Endothelial cell (in vitro differentiated cells): ENCODE results near the gene EDN2. TPM values are rescaled to one million over a fixed set of nuclear protein-coding genes. Genes with fewer than 3 reads are reported as not detected.
A peak's percentile ranks its signal among the peaks of the same experiment; 100 is the strongest.

Source experiments
- DNase-seq: peaks from one replicate; pipeline ENCODE4 v3.0.0; 2021; ENCODE audit warnings: low spot score
- H3K27ac Mint-ChIP-seq: one replicate; pipeline ENCODE4 v1.8.0; 2021; ENCODE audit warnings: mixed read lengths, inconsistent platforms; ENCODE audit not compliant: unreplicated experiment
- H3K27me3 Mint-ChIP-seq: one replicate; pipeline ENCODE4 v1.8.0; 2021; ENCODE audit warnings: mild to moderate bottlenecking, moderate library complexity, mixed read lengths, inconsistent platforms; ENCODE audit not compliant: unreplicated experiment
- H3K36me3 Mint-ChIP-seq: one replicate; pipeline ENCODE4 v1.8.0; 2021; ENCODE audit warnings: mild to moderate bottlenecking, low read depth, mixed read lengths, inconsistent platforms; ENCODE audit not compliant: unreplicated experiment
- H3K4me1 Mint-ChIP-seq: one replicate; pipeline ENCODE4 v1.8.0; 2021; ENCODE audit warnings: mild to moderate bottlenecking, mixed read lengths, inconsistent platforms; ENCODE audit not compliant: unreplicated experiment
- H3K4me3 Mint-ChIP-seq: one replicate; pipeline ENCODE4 v1.8.0; 2021; ENCODE audit warnings: mild to moderate bottlenecking, mixed read lengths, inconsistent platforms; ENCODE audit not compliant: unreplicated experiment
- H3K9me3 Mint-ChIP-seq: one replicate; pipeline ENCODE4 v1.8.0; 2021; ENCODE audit warnings: mixed read lengths, inconsistent platforms; ENCODE audit not compliant: unreplicated experiment
- CTCF ChIP-seq: fragments of 200-600 bp; sonication (generic); IDR thresholded peaks from one replicate; pipeline ENCODE4 v1.5.0; 2021; ENCODE audit warnings: antibody characterized with exemption; ENCODE audit not compliant: unreplicated experiment
- total RNA-seq: library from RNA; stranded (reverse); fragmentation: NEBNext Ultra II Directional; extraction: Animal tissue kit (Norgen Biotek cat#: 25700); gene quantifications from one replicate; pipeline ENCODE4 v1.2.1, GENCODE V29; 2021; ENCODE audit not compliant: unreplicated experiment

EDN2 gene
- total RNA-seq, 1 donor from 2014 or later = 0.21 TPM

- H3K4me3 Mint-ChIP-seq = no peak overlapping the region
- H3K27ac Mint-ChIP-seq = no peak overlapping the region
- H3K36me3 Mint-ChIP-seq = peaks cover 19% of the 10 kb centered on the region
- peaks cover 14% of the 10 kb centered on the region for H3K27me3 Mint-ChIP-seq
- TF ChIP-seq CTCF = no peak
- no peaks in the 10 kb centered on the region for H3K4me1 Mint-ChIP-seq
- DNase-seq = no peak
- H3K9me3 Mint-ChIP-seq = no peaks in the 10 kb centered on the region
Observed at GRCh38 chr1:41530411-41530810, 45.9 kb upstream of the EDN2 start.

GRCh38 chr1:41529621-41530395, 45.3 kb upstream of the EDN2 start:
- Mint-ChIP-seq H3K36me3 (peaks cover 19% of the 10 kb centered on the region), H3K9me3 (no peaks in the 10 kb centered on the region), H3K4me3 (no peak overlapping the region), H3K4me1 (no peaks in the 10 kb centered on the region), H3K27me3 (peaks cover 14% of the 10 kb centered on the region), H3K27ac (peak overlapping the region; percentile 9)
- TF ChIP-seq CTCF = no peak
- no peak for DNase-seq

GRCh38 chr1:41528726-41529605, 44.5 kb upstream of the EDN2 start:
- H3K4me3 Mint-ChIP-seq = no peak overlapping the region
- TF ChIP-seq CTCF = no peak
- H3K27me3 Mint-ChIP-seq = peaks cover 14% of the 10 kb centered on the region
- no peaks in the 10 kb centered on the region for H3K9me3 Mint-ChIP-seq
- no peak overlapping the region for H3K27ac Mint-ChIP-seq
- no peaks in the 10 kb centered on the region for H3K4me1 Mint-ChIP-seq
- H3K36me3 Mint-ChIP-seq = peaks cover 19% of the 10 kb centered on the region
- no peak for DNase-seq

GRCh38 chr1:41528106-41528505, 43.6 kb upstream of the EDN2 start:
- Mint-ChIP-seq H3K36me3 (peaks cover 14% of the 10 kb centered on the region), H3K27me3 (peaks cover 14% of the 10 kb centered on the region), H3K4me1 (no peaks in the 10 kb centered on the region), H3K4me3 (no peak overlapping the region), H3K27ac (no peak overlapping the region), H3K9me3 (no peaks in the 10 kb centered on the region)
- no peak for TF ChIP-seq CTCF
- no peak for DNase-seq
